Stomach (tissue), 4 donors: ENCODE results near the gene DGKQ.

ENCODE experiments used
- POLR2A ChIP-seq, 4 donors: fragments of 450-650 bp; IDR thresholded peaks; one replicate each; pipeline ENCODE4 v1.6.1; 2016; ENCODE audit warnings: antibody characterized with exemption in 4 of 4, control low read depth in 2 of 4, mild to moderate bottlenecking in 1 of 4, moderate library complexity in 1 of 4
- TF ChIP-seq, protein P1 (sequence below), 7 experiments: fragments of 450-650 bp in 4 of 7; fragments of 200-600 bp in 3 of 7; sonication (generic) in 3 of 7; IDR thresholded peaks; one replicate each; pipeline ENCODE4 v1.5.1; 2016 to 2019; ENCODE audit warnings: antibody characterized with exemption in 7 of 7, control low read depth in 2 of 7, mild to moderate bottlenecking in 1 of 7

DNA sequence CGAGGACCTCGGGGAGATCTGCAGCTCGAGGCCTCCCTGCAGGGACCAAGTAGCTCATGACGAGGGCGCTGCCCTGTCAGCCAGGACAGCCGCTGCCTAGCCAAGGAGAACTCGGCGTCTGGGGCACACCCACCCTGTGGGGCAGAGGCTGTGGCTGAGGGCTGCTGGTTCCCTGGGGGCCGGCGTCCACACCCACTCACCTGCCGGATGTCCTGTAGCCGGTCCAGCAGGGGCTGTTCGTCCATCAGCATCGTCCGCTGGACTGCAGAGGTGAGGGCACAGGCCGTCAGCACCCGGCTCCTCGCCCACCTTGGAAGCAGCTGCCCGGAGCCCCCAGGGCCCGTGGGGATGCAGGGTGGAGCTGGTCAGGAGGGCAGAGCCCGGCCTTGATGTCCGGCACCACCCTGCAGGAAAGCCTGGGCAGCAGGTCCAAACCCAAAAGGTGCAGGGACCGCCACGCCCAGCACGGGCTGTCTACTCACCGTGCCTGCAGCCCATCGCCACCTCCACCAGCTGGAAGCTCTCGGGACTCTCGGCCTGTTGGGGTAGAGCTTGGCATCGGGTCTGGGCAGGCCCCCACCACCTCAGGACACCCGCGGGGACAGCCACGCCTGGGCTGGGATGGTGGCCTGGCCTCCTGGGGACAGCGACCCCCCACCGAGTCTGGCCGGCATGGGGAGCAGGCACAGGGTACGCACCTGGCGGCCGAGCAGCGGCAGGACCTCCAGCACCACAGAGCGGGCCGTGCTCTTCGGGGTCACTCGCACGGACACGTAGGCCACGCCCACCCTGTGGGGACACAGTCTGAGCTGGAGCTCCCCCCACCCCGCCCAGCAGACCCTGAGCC, 6.9 kb downstream of the DGKQ start:
- TF ChIP-seq, protein P1, sequence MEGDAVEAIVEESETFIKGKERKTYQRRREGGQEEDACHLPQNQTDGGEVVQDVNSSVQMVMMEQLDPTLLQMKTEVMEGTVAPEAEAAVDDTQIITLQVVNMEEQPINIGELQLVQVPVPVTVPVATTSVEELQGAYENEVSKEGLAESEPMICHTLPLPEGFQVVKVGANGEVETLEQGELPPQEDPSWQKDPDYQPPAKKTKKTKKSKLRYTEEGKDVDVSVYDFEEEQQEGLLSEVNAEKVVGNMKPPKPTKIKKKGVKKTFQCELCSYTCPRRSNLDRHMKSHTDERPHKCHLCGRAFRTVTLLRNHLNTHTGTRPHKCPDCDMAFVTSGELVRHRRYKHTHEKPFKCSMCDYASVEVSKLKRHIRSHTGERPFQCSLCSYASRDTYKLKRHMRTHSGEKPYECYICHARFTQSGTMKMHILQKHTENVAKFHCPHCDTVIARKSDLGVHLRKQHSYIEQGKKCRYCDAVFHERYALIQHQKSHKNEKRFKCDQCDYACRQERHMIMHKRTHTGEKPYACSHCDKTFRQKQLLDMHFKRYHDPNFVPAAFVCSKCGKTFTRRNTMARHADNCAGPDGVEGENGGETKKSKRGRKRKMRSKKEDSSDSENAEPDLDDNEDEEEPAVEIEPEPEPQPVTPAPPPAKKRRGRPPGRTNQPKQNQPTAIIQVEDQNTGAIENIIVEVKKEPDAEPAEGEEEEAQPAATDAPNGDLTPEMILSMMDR (IDR thresholded peaks at IDR 0.05), result no peak
- TF ChIP-seq POLR2A (IDR thresholded peaks at IDR 0.05), result no peak
